ENCODE data around the gene DLG2.

Gene DLG2

DNA sequence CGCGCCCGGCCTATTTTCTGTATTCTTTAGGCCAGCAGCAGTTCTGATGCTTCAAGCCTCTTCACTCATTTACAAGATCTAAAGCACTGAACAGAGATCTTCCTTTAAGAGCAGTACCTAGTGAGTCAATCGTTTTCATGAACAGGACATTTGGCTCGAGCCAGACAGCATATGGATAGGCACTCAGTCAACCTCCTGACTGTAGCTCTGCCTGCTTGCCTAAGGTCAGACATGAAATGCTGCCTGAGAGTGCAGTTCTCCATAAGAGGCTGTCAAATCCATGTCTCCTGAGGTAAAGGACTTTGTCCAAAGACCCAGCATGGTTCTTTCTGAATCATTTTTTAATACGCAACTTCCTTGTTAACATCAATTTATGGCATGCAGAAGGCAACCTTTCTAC lies 941.2 kb downstream of the DLG2 start:
- peaks cover 4% of the 10 kb centered on the region for H3K9me3 Mint-ChIP-seq

DNA sequence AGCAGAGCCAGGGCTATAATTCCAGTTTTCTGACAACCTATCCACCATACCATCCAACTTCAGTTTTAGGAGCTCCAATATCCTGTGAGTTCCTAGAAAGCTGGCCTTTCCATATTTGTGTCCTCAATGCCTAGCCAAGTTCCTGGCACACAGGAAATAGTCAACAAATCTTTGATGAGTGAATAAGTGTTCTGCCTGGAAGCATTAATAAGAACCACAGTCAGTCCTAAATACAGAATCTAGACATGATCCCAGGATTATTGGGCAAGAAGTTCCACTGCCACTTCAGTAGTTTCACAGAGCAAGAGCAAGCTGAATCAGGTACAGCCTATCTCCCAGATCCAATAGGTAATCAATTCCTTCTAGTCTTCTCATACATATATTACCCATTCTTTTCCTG lies 942.0 kb downstream of the DLG2 start:
- no peaks in the 10 kb centered on the region for H3K36me3 Mint-ChIP-seq
- H3K4me1 Mint-ChIP-seq, result no peaks in the 10 kb centered on the region
- no peaks in the 10 kb centered on the region for H3K27me3 Mint-ChIP-seq
- H3K4me3 Mint-ChIP-seq, result no peak overlapping the region
- H3K9me3 Mint-ChIP-seq, result peaks cover 4% of the 10 kb centered on the region
- H3K27ac Mint-ChIP-seq, result no peak overlapping the region

More for the DNA sequence above, 941.2 kb downstream of the DLG2 start:
- no peak overlapping the region for H3K27ac Mint-ChIP-seq
- H3K36me3 Mint-ChIP-seq, result no peaks in the 10 kb centered on the region
- H3K4me3 Mint-ChIP-seq, result no peak overlapping the region
- no peaks in the 10 kb centered on the region for H3K4me1 Mint-ChIP-seq
- H3K27me3 Mint-ChIP-seq, result no peaks in the 10 kb centered on the region

DNA sequence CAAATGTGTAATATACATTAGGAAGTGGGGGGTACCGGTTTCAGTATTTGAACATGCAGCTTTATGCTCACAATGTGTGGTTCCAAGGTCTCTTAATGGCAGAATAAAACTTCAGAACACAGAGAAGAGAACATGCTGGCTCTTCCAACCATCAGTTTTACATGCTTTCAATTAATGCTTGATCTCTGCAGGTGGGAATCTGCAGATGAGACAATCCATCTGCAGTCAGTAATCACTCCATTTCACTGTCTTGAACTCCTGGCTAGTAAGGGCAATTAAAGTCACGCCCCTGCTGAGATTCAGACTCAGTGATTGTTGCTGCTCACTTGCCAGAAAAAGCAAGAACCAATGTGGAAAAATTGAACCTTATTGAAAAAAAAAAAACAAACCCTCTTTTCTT lies 945.7 kb downstream of the DLG2 start:
- H3K9me3 Mint-ChIP-seq, result peaks cover 8% of the 10 kb centered on the region
- no peaks in the 10 kb centered on the region for H3K36me3 Mint-ChIP-seq

DNA sequence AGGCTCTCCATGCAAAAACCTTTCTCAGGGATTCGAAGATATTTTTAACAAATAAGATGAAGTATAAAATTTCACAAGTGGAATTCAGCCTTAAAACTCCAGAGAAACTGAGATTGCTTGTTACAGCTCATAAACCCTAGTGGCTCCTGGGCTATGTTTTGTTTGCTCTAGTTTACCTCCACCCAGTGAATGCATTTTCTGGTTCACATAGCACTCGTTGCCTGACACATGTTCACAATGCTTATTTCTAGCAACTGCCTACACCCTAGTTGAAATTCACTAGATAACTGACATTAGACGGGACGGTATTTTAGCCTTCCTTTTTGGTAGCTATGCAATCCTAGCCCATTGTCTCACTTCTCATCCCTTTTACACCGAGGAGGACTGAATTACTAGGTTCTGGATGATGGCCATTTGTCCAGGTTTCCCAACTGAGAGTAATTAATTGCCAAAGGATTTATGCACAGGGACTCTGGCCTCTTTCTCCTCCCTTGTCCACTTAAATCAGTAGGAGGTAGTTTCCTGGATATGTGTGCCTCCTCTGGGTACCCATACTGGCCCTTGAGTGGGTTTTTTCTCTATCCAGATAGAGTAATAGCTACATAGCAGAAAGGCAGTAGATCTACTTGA lies 951.6 kb downstream of the DLG2 start:
- no peaks in the 10 kb centered on the region for H3K36me3 Mint-ChIP-seq
- H3K4me3 Mint-ChIP-seq, result no peak overlapping the region
- no peaks in the 10 kb centered on the region for H3K27me3 Mint-ChIP-seq
- peaks cover 13% of the 10 kb centered on the region for H3K9me3 Mint-ChIP-seq
- H3K4me1 Mint-ChIP-seq, result no peaks in the 10 kb centered on the region
- H3K27ac Mint-ChIP-seq, result no peak overlapping the region

More for the DNA sequence above, 945.7 kb downstream of the DLG2 start:
- Mint-ChIP-seq H3K27me3 (no peaks in the 10 kb centered on the region), H3K4me3 (no peak overlapping the region), H3K4me1 (no peaks in the 10 kb centered on the region), H3K27ac (no peak overlapping the region)

DNA sequence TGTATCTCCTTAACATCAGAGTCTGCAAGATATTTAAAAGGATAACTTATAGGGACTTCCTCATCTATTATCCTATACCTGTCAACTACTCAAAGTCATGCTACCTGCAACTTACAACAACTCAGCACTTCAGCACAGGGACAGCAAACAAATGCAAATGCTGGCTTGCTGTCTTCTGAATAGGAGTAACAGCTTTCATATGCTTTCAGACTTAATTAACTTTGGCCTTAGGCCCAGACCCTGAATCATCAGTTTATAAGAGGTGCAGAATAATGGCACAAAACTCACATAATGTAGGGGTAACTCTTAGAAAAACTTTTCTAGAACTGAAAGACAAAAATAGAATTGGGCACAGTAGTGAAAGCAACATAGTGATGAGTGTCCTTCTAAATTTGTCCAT lies 953.4 kb downstream of the DLG2 start:
- H3K4me1 Mint-ChIP-seq, result no peaks in the 10 kb centered on the region
- peaks cover 25% of the 10 kb centered on the region for H3K9me3 Mint-ChIP-seq
- no peaks in the 10 kb centered on the region for H3K27me3 Mint-ChIP-seq
- H3K4me3 Mint-ChIP-seq, result no peak overlapping the region
- no peaks in the 10 kb centered on the region for H3K36me3 Mint-ChIP-seq
- no peak overlapping the region for H3K27ac Mint-ChIP-seq

DNA sequence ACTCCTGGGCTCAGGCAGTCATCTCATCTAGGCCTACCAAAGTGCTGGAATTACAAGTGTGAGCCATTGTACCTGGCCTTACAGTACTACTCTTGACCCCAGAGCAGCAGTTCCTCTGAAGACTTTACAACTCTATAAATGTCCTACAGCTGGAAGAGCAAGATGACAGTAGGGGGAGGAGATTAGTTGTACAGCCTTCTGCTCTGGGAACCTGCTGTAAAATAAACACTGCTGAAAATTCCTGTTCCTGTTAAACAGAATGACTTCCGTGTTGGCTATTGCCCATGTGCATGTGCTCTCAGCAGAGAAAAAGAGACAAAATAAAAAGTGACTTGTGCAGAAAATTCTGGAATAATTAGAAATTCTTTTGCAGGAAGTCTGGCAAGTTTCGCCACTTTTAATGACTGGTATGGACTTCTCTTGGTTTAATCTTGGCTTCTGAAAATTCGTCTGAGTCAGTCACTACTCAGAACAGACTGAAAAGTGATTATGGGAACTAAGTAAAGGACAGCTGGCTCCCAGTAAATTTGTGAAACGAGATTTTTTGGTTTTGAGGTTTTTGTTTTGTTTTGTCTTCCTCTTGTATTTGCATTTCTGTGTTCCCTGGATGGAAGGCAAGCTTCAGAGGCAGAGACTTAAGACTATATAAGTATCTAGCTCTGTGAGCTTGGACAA lies 955.7 kb downstream of the DLG2 start:
- no peak overlapping the region for H3K27ac Mint-ChIP-seq
- no peaks in the 10 kb centered on the region for H3K36me3 Mint-ChIP-seq
- no peaks in the 10 kb centered on the region for H3K27me3 Mint-ChIP-seq
- no peaks in the 10 kb centered on the region for H3K4me1 Mint-ChIP-seq
- no peak overlapping the region for H3K4me3 Mint-ChIP-seq
- peaks cover 20% of the 10 kb centered on the region for H3K9me3 Mint-ChIP-seq

DNA sequence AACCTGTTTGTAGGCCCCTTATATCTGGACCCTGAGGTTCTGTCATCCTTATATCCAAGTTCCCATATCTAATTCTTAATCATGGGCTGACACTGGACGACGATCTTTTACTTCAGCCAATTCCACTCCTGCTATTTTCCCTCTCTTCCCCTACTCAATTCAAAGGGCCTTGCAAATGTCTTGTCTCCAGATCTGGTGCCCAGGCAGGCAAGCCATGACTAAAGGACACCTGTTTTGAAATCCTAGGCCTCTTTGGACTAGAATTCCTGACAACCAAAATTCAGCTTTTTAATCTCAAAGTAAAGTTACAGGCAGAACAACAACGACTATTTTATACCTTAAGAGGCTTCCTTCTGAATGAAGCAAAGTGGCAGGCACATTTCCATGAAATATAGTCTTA lies 963.4 kb downstream of the DLG2 start:
- Mint-ChIP-seq H3K27me3 (no peaks in the 10 kb centered on the region), H3K4me1 (no peaks in the 10 kb centered on the region), H3K4me3 (no peak overlapping the region), H3K9me3 (peaks cover 16% of the 10 kb centered on the region), H3K27ac (no peak overlapping the region), H3K36me3 (no peaks in the 10 kb centered on the region)

DNA sequence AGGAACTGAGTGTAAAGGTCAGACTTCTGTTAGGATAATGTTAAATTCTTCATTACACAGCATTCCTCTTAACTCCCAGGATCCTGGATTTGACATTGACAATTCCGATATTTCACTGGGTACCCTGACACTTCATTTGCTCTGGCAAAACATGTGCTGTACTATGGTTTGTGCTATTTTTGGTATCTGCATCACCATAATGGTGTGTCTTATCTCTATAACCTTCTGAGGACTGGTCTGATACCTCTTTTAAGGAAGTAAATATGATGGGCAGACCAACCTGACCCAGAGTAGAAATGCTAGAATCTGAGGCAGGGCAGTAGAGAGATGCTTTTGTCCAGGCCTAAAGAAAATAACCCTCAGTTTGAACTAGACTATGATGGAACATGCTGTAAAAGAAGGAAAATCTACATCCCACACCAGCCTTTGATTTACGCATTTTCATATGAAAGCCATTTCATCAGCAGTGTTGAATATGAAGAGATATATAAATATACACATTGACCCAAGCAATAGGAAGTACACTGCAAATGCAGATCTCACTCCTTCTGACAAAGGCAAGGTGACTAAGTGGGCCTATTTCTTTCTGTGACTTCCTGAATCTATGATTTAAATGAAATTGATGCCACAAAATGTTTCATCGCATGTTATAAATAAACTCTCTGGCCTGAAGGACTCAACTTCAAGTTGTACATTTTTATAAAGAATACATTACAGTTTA lies 966.7 kb downstream of the DLG2 start:
- no peaks in the 10 kb centered on the region for H3K27me3 Mint-ChIP-seq
- H3K9me3 Mint-ChIP-seq, result peaks cover 26% of the 10 kb centered on the region
- no peaks in the 10 kb centered on the region for H3K36me3 Mint-ChIP-seq
- H3K27ac Mint-ChIP-seq, result no peak overlapping the region
- H3K4me3 Mint-ChIP-seq, result no peak overlapping the region
- H3K4me1 Mint-ChIP-seq, result no peaks in the 10 kb centered on the region

DNA sequence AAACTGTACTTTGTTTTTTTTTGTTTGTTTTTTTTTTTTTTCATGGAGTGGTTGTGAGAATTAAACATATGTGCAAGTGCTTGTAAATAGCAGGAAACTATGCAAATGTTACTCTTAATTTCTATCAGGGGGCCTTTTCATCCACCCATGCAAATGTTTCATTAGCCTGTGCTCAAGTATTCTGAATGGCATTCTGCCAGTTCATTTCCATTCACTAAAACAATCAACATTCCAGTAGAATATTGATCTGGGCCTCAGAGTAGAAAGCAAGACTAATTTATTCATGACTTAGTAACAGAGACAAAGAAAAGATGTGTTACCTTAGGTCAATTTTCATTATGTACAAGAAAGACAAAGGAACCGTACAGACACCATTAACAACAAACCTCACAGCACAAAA lies 971.4 kb downstream of the DLG2 start:
- Mint-ChIP-seq H3K9me3 (peaks cover 28% of the 10 kb centered on the region), H3K4me3 (no peak overlapping the region), H3K36me3 (no peaks in the 10 kb centered on the region), H3K4me1 (no peaks in the 10 kb centered on the region), H3K27ac (no peak overlapping the region), H3K27me3 (no peaks in the 10 kb centered on the region)

DNA sequence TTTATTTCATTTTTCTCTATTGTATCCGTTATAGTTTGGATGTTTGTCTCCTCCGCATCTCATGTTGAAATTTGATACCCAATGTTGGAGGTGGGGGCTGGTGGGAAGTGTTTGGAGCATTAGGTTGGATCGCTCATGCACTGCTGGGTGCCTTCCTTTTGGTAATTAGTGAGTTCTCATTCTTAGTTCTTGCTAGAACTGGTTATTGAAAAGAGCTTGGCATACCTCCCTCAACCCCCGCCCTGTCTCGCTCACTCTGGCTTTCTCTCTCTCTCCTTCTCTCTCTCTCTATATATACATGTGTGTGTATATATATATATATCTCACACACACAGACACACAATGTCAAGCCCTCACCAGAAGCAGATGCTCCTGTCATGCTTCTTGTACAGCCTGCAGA lies 978.7 kb downstream of the DLG2 start:
- Mint-ChIP-seq H3K27ac (no peak overlapping the region), H3K27me3 (no peaks in the 10 kb centered on the region), H3K4me1 (no peaks in the 10 kb centered on the region), H3K4me3 (no peak overlapping the region), H3K36me3 (no peaks in the 10 kb centered on the region), H3K9me3 (peaks cover 10% of the 10 kb centered on the region)

DNA sequence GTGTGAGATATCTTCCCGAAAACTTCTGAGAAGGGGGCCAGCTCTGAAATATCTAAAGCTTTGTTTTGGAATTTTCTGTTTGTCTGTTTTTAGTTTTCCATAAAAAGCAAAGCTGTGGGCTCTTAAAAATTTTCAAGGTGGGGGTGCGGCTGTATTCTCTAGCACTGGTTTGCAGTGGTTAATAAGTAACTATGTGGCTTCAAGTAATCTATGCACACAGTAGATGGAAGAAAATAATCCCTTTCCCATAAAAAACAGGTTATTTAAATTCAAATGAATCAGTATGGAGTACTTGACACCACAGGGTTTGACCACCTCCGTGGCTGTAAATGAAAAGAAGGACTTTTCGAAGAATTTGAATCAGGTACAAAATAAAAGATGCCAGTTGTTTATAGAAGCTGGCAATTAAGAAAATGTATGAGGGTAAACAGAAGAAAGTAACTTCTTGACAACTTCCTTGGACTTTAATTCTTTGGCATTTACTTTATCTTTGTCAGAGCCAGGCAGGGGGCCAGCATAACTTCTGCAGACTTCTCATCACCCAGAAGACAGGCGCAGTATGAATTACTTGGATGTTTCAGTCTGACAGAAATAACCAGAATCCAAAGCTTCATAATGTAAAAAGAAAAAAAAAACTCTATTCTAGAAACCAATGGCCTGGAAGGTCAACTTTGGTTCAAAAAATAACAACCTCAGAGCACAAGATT lies 981.0 kb downstream of the DLG2 start:
- Mint-ChIP-seq H3K27me3 (no peaks in the 10 kb centered on the region), H3K36me3 (no peaks in the 10 kb centered on the region), H3K4me1 (no peaks in the 10 kb centered on the region), H3K9me3 (peaks cover 4% of the 10 kb centered on the region), H3K27ac (no peak overlapping the region), H3K4me3 (no peak overlapping the region)

DNA sequence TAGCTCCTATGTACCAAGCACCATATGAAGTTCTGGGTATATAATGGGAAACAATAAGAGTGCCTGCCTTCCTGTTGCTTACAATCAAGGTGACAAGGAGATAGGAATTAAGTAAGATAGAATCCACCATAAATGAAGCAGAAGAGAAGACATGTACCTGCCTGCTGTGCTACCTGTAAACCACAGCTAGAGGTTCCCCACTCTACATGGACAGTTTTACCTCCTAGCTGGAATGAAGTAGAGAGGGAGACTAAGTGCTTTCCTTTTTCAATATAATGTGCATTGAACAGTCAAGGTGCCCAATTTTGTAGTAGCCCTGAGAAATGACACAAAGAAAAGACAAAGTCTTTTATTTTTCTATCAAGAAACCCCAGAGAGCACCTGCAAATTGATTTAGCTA lies 984.6 kb downstream of the DLG2 start:
- no peaks in the 10 kb centered on the region for H3K27me3 Mint-ChIP-seq
- H3K4me1 Mint-ChIP-seq, result no peaks in the 10 kb centered on the region
- no peak overlapping the region for H3K27ac Mint-ChIP-seq
- no peaks in the 10 kb centered on the region for H3K36me3 Mint-ChIP-seq
- no peaks in the 10 kb centered on the region for H3K9me3 Mint-ChIP-seq
- H3K4me3 Mint-ChIP-seq, result no peak overlapping the region

DNA sequence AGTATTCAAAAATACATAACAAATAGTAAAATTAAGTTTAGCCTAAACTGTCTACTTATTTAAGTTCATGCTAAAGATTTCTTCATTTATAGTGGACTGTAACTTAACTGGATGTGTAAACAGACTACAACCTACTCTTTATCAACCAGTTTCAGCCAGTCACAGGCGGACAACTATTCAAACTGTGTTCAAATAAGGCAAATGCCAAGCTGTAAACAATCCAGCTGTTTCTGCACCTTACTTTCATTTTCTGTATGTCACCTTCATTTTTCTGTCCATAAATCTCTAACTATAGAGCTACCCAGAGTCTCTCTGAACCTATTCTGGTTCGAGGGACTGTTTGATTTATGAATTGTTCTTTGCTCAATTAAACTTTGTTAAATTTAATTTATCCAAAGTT lies 992.8 kb downstream of the DLG2 start:
- Mint-ChIP-seq H3K4me3 (no peak overlapping the region), H3K27ac (no peak overlapping the region)

DNA sequence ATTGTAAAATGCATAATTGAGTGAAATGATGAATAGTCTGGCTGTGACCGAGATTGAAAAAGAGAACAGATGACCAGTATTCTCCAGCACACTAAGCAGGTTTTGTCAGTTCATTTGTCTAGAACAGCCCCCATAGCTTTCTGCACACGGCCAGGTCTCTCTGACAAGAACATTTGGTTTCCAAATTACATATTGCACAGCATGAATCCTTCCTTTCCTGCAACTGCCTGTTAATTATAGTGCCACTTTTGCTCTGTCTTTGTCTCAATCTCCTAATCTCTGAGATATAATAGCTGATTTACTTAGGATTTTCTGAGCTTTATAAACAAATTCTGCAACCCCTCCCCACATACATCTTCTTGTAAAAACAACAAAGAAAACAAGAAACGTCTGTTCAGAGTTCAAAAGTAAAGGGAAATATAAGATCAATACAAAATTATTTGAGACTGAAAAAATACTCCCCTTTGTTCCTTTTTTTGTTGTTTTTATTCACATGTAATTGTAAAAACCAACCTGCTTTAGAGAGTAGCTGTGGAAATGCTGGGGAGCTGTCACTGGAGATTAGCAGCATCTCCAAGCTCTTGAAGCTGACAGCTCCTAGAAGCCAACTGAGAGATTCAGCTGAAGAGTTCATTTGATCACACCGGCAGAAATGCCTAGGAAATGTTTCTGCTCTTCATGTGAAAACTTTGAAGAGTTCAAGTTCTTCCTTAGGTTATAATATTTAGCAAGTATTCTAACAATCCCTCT lies 998.1 kb downstream of the DLG2 start:
- Mint-ChIP-seq H3K4me3 (no peak overlapping the region), H3K36me3 (no peaks in the 10 kb centered on the region), H3K27ac (no peak overlapping the region), H3K9me3 (peaks cover 4% of the 10 kb centered on the region), H3K4me1 (no peaks in the 10 kb centered on the region), H3K27me3 (no peaks in the 10 kb centered on the region)

More for the DNA sequence above, 992.8 kb downstream of the DLG2 start:
- Mint-ChIP-seq H3K4me1 (no peaks in the 10 kb centered on the region), H3K27me3 (no peaks in the 10 kb centered on the region), H3K9me3 (no peaks in the 10 kb centered on the region), H3K36me3 (no peaks in the 10 kb centered on the region)

DNA sequence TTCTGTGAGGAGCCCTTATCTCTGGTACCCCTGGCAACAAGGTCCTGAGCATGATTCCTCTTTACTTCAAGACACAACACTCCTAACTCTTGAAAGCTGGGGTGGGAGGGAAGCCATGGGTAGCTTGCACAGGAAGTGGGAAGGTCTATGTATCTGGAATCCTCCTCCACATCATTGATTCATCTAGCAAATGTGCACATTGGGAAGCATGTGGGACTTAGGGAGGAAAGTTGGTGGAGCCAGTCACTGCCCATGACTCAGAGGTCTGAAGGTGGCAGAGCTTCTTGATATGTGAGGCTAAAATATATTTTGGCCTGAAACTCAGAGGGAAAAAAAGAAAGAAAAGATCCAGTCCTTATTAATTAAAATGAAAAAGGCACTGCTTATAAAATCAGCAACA lies 1000.9 kb downstream of the DLG2 start:
- H3K27me3 Mint-ChIP-seq, result no peaks in the 10 kb centered on the region
- H3K4me1 Mint-ChIP-seq, result no peaks in the 10 kb centered on the region
- no peak overlapping the region for H3K27ac Mint-ChIP-seq
- no peaks in the 10 kb centered on the region for H3K36me3 Mint-ChIP-seq
- peaks cover 8% of the 10 kb centered on the region for H3K9me3 Mint-ChIP-seq
- H3K4me3 Mint-ChIP-seq, result no peak overlapping the region

All from activated naive CD4-positive, alpha-beta T cell treated with anti-CD3 and anti-CD28 coated beads, Interleukin-2, amount 50 U/mL, for 24 hours (primary cell).